K562 (cell line): Measurements from ENCODE around the gene NEK3. TPM values are rescaled to one million over a fixed set of nuclear protein-coding genes. Genes with fewer than 3 reads are reported as not detected.
"Not testable (repeated sequence)": the region's sequence is repeated elsewhere in the genome, so short reads cannot be mapped to it uniquely, and the experiment has no call there.

Experiments used
- ATAC-seq: fragments of 200-7000 bp; cut with Tn5 transposase; 3 replicates; pipeline ENCODE4 v1.9.1; 2020; ENCODE audit warnings: moderate library complexity
- BruUV-seq: library from RNA; stranded (reverse); fragments of 400-500 nt; replicated peaks from 2 replicates; lab custom pipeline; 2021; lab: Mats Ljungman, UMichigan
- CTCF ChIA-PET: fragments of 300-600 bp; formaldehyde crosslinking; extraction: SDS; loops from one replicate; lab custom pipeline; 2021; ENCODE audit warnings: low intra/inter-chr PET ratio; lab: Yijun Ruan, JAX
- POLR2A ChIA-PET: fragments of 300-600, 350-650 bp; sonication (Branson Sonifier 250); formaldehyde crosslinking; extraction: SDS; loops from one replicate; lab custom pipeline; 2021; ENCODE audit warnings: antibody characterized with exemption, inconsistent platforms; lab: Yijun Ruan, JAX
- DNase-seq, 4 experiments: peaks; one replicate each; pipeline versions ENCODE4 v3.0.0 to v3.0.0-alpha.2; 2011 to 2018; ENCODE audit warnings: low spot score in 3 of 4, mixed read lengths in 3 of 4; ENCODE audit errors: extremely low read depth in 1 of 4
- FAIRE-seq: peaks from 2 replicates; lab custom pipeline; 2011; peaks lifted over from hg19 to GRCh38; lab: Jason Lieb, UNC
- H2AFZ ChIP-seq: 2 replicates; pipeline ENCODE4 v1.6.0; 2011; ENCODE audit warnings: low read depth, low read length, control low read depth, inconsistent platforms
- H3K27ac ChIP-seq: fragments of 200-600 bp; 3 replicates; pipeline ENCODE4 v1.8.0; 2011; ENCODE audit warnings: low read depth, mild to moderate bottlenecking, control low read depth, inconsistent platforms, low read length, moderate library complexity, mixed read lengths; ENCODE audit errors: extremely low read depth
- H3K27me3 ChIP-seq, 2 experiments: fragments of 300-600 bp in 1 of 2; 2 replicates in 1 of 2; 3 replicates in 1 of 2; pipeline versions ENCODE4 v1.6.0 to v1.8.0; 2011; ENCODE audit warnings: inconsistent platforms in 2 of 2, low read length in 2 of 2, mild to moderate bottlenecking in 1 of 2, mixed read lengths in 1 of 2, moderate library complexity in 1 of 2; ENCODE audit not compliant: control insufficient read depth in 2 of 2, insufficient read depth in 2 of 2
- H3K36me3 ChIP-seq: fragments of 300-600 bp; 3 replicates; pipeline ENCODE4 v1.8.0; 2011; ENCODE audit warnings: mild to moderate bottlenecking, low read length, inconsistent platforms; ENCODE audit not compliant: control insufficient read depth, insufficient read depth
- H3K4me1 ChIP-seq, 2 experiments: fragments of 200-600 bp in 1 of 2; replicated peaks in 1 of 2; 2 replicates in 1 of 2; 3 replicates in 1 of 2; pipeline versions ENCODE4 v1.5.1 to v1.8.0; 2011; ENCODE audit warnings: inconsistent platforms in 2 of 2, low read length in 2 of 2, mild to moderate bottlenecking in 1 of 2, mixed read lengths in 1 of 2, moderate library complexity in 1 of 2; ENCODE audit not compliant: control insufficient read depth in 2 of 2, insufficient read depth in 2 of 2
- H3K4me2 ChIP-seq: 2 replicates; pipeline ENCODE4 v1.6.1; 2011; ENCODE audit warnings: low read length, control low read depth, inconsistent platforms, mixed read lengths; ENCODE audit not compliant: insufficient read depth
- H3K4me3 ChIP-seq: fragments of 200-600 bp; sonication (generic), shearing (Covaris generic); 2 replicates; pipeline ENCODE4 v1.5.1; 2016; ENCODE audit warnings: control low read depth, inconsistent platforms
- H3K79me2 ChIP-seq: fragments of 200-600 bp; 3 replicates; pipeline ENCODE4 v1.8.0; 2011; ENCODE audit warnings: low read length, inconsistent platforms; ENCODE audit not compliant: control insufficient read depth, insufficient read depth
- H3K9ac ChIP-seq, 2 experiments: 2 replicates each; pipeline versions ENCODE4 v1.6.0 to v1.6.1; 2011; ENCODE audit warnings: low read depth in 2 of 2, low read length in 2 of 2, control low read depth in 1 of 2, inconsistent platforms in 1 of 2, mild to moderate bottlenecking in 1 of 2, mixed read lengths in 1 of 2; ENCODE audit not compliant: insufficient read depth in 1 of 2
- H3K9me1 ChIP-seq: one replicate; pipeline ENCODE4 v1.6.0; 2011; ENCODE audit warnings: inconsistent platforms, mild to moderate bottlenecking, low read length, moderate library complexity; ENCODE audit not compliant: control insufficient read depth, insufficient read depth
- H3K9me3 ChIP-seq: replicated peaks from 2 replicates; pipeline ENCODE4 v1.5.1; 2011; ENCODE audit warnings: low read depth, low read length, inconsistent platforms; ENCODE audit not compliant: control insufficient read depth, insufficient read depth
- H4K20me1 ChIP-seq: replicated peaks from 2 replicates; pipeline ENCODE4 v1.6.1; 2011; ENCODE audit warnings: low read length, inconsistent platforms, mixed read lengths; ENCODE audit not compliant: control insufficient read depth, insufficient read depth
- WGBS: fragments of 100-300 bp; shearing (Covaris generic); methylation state at CpG from one replicate; pipeline ENCODE4 v1.1.6; 2016; ENCODE audit warnings: low coverage, mixed read lengths; ENCODE audit not compliant: insufficient coverage; ENCODE audit errors: missing lambda C conversion rate; 5-methylcytosine and 5-hydroxymethylcytosine counted together
- in situ Hi-C: fragments of 300-500 bp; cut with MboI; formaldehyde crosslinking; loops from 4 replicates; pipeline ENCODE4 v1.15.0; 2018; ENCODE audit warnings: inconsistent platforms, mixed read lengths
- intact Hi-C: fragments of 100-400 bp; cut with micrococcal nuclease; formaldehyde crosslinking; loops from 2 replicates; pipeline ENCODE4 v1.14.2; 2022
- polyA plus RNA-seq, 8 experiments: library from polyadenylated mRNA; depleted of rRNA in 4 of 8; stranded (reverse) in 5 of 8; unstranded in 3 of 8; fragments of >200 nt; fragmentation: Nextera tagmentation in 2 of 8; fragmentation: Illumina TruSeq in 1 of 8; extraction: Ambion mirVana in 2 of 8; extraction: Trizol in 1 of 8; gene quantifications; 2 replicates each; pipeline versions ENCODE4 v1.2.1 to v1.2.3, GENCODE V29; 2011 to 2014; ENCODE audit warnings: inconsistent platforms in 1 of 8, missing spikeins in 1 of 8
- total RNA-seq, 7 experiments: library from RNA; depleted of rRNA in 6 of 7; stranded (reverse); fragments of >200 nt in 6 of 7; fragmentation: Illumina TruSeq in 2 of 7; extraction: Trizol in 2 of 7; gene quantifications; 2 replicates each; pipeline versions ENCODE4 v1.2.1 to v1.2.3, GENCODE V29; 2011 to 2021; ENCODE audit warnings: low replicate concordance in 1 of 7

NEK3 gene
- total and polyA plus RNA-seq, 9 of the 15 experiments (the other 6 are each of a cell fraction or from before 2014, with no cell fraction given), result 6.2 to 11.0 (median 9.3) TPM

GRCh38 chr13:52171686-52172085, 12.3 kb upstream of the NEK3 start:
- POLR2A ChIA-PET, result not testable (repeated sequence)

GRCh38 chr13:52170828-52171391, 11.5 kb upstream of the NEK3 start:
- H3K9me1 ChIP-seq, H3K27ac ChIP-seq, H4K20me1 ChIP-seq, H3K4me3 ChIP-seq, H3K79me2 ChIP-seq, H3K27me3 ChIP-seq, H3K4me2 ChIP-seq, POLR2A ChIA-PET, H2AFZ ChIP-seq, H3K4me1 ChIP-seq, DNase-seq, CTCF ChIA-PET, intact Hi-C loops, BruUV-seq, in situ Hi-C loops, H3K9me3 ChIP-seq, ATAC-seq, H3K9ac ChIP-seq, FAIRE-seq: not testable (repeated sequence)
- WGBS, result 33% methylated on average over 1 of the region's 1 CpG
- peaks cover 46% of the 10 kb centered on the region; the same call in 1 of the 3 replicates for H3K36me3 ChIP-seq

More at GRCh38 chr13:52171686-52172085, 12.3 kb upstream of the NEK3 start:
- H4K20me1 ChIP-seq, ATAC-seq, CTCF ChIA-PET, H3K27ac ChIP-seq, intact Hi-C loops, H3K9me1 ChIP-seq, H3K4me3 ChIP-seq, BruUV-seq, DNase-seq, H3K4me1 ChIP-seq, H3K79me2 ChIP-seq, FAIRE-seq, H2AFZ ChIP-seq, H3K9me3 ChIP-seq, in situ Hi-C loops, H3K27me3 ChIP-seq, H3K9ac ChIP-seq, H3K4me2 ChIP-seq: not testable (repeated sequence)
- WGBS, result 83% methylated on average over 1 of the region's 1 CpG
- peaks cover 44% of the 10 kb centered on the region; the same call in 1 of the 3 replicates for H3K36me3 ChIP-seq
